Adipocyte (in vitro differentiated cells): ENCODE measurements around the gene SPINT2.

Experiments
- DNase-seq: peaks from one replicate; pipeline ENCODE4 v3.0.0-alpha.2; 2015; ENCODE audit warnings: low read depth
- H3K27me3 ChIP-seq: replicated peaks from 2 replicates; pipeline ENCODE4 v1.7.0; 2013; ENCODE audit warnings: mild to moderate bottlenecking, low read length, moderate library complexity; ENCODE audit not compliant: control insufficient read depth, insufficient read depth
- H3K36me3 ChIP-seq: 2 replicates; pipeline ENCODE4 v1.7.0; 2013; ENCODE audit warnings: low read length, mild to moderate bottlenecking, moderate library complexity; ENCODE audit not compliant: control insufficient read depth, insufficient read depth, severe bottlenecking
- H3K4me1 ChIP-seq: 2 replicates; pipeline ENCODE4 v1.7.0; 2013; ENCODE audit warnings: mild to moderate bottlenecking, low read length, moderate library complexity; ENCODE audit not compliant: control insufficient read depth, insufficient read depth
- H3K4me3 ChIP-seq: 2 replicates; pipeline ENCODE4 v1.7.0; 2013; ENCODE audit warnings: mild to moderate bottlenecking, low read length, moderate library complexity
- H3K9ac ChIP-seq: 2 replicates; pipeline ENCODE4 v1.7.0; 2013; ENCODE audit warnings: mild to moderate bottlenecking, low read length, moderate library complexity
- H3K9me3 ChIP-seq: 2 replicates; pipeline ENCODE4 v1.7.0; 2013; ENCODE audit warnings: mild to moderate bottlenecking, low read length, moderate library complexity; ENCODE audit not compliant: control insufficient read depth

SPINT2 gene

DNA sequence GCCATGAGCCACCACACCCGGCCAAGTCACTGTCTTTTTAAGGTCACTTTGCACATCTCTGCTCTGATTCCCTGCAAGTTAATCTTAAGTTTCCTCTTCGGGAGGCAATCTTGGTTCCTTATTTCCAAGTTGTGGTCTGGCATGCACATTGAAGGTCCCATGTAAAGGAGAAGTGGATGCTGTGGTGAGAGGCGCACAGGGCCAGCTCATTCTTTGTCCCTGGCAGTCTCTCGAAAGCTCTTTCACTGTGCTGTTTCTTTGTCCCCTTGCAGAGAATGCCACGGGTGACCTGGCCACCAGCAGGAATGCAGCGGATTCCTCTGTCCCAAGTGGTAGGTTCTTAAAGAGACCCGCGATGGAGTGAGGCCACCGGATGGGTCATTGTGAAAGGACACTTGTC is 23.2 kb downstream of the SPINT2 start:
- H3K9me3 ChIP-seq: no peaks in the 10 kb centered on the region
- no peaks in the 10 kb centered on the region for H3K36me3 ChIP-seq
- no peak overlapping the region for H3K4me3 ChIP-seq
- no peaks in the 10 kb centered on the region for H3K27me3 ChIP-seq
- H3K4me1 ChIP-seq: peaks cover 15% of the 10 kb centered on the region
- H3K9ac ChIP-seq: no peak overlapping the region
- DNase-seq: no peak

DNA sequence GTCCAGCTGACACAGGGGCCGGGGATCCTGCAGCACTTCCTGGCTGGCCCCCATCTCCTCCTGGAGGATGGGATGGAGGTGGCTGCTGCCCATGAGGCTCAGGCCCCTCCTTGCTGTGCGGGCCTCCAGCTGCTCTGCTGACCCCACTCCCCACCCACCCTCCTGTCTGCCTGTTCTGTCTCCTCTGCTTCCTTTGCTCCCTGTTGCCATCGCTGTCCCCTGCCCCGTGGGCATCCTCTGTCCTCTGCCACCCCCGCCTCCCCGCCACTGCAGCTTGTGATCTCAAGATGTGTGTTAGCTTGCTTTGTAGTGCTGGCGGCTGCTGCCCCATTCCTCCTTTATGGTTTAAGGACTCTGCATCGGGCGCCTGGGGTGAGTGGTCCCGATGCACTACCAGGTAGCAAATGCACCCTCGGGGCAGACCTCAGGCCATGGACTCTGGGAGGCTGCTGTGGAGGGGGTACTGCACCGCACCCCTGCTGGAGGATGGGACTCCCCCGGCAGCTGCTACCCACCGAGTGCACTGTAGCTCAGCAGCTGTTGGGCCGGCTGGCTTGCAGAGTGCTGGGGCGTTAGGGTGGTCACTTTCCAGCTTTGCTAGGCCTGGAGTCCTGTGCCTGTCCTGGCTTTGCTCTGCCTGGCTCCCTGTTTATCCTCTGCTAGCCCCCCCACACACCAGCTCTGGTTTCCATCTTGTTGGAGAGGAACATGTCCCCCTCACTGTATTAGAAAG is 23.9 kb downstream of the SPINT2 start:
- no peak overlapping the region for H3K4me3 ChIP-seq
- no peaks in the 10 kb centered on the region for H3K9me3 ChIP-seq
- peaks cover 15% of the 10 kb centered on the region for H3K4me1 ChIP-seq
- H3K9ac ChIP-seq: no peak overlapping the region
- no peaks in the 10 kb centered on the region for H3K27me3 ChIP-seq
- no peak for DNase-seq
- no peaks in the 10 kb centered on the region for H3K36me3 ChIP-seq

DNA sequence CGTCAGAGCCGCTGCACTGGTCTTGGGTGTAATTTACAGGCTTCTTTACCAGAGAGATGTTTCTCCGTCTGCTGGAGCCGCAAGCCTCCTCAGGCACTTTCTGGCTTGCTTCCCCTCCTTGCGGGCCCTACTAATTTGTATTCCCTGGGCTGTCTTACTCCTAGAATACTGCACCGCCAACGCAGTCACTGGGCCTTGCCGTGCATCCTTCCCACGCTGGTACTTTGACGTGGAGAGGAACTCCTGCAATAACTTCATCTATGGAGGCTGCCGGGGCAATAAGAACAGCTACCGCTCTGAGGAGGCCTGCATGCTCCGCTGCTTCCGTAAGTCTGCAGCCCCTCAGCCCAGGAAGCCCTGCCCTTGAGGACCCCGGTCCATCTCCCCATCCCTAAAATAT is 25.6 kb downstream of the SPINT2 start:
- Histone ChIP-seq H3K9ac (no peak overlapping the region), H3K4me1 (peaks cover 15% of the 10 kb centered on the region), H3K9me3 (no peaks in the 10 kb centered on the region), H3K36me3 (no peaks in the 10 kb centered on the region), H3K27me3 (no peaks in the 10 kb centered on the region), H3K4me3 (no peak overlapping the region)
- no peak for DNase-seq

DNA sequence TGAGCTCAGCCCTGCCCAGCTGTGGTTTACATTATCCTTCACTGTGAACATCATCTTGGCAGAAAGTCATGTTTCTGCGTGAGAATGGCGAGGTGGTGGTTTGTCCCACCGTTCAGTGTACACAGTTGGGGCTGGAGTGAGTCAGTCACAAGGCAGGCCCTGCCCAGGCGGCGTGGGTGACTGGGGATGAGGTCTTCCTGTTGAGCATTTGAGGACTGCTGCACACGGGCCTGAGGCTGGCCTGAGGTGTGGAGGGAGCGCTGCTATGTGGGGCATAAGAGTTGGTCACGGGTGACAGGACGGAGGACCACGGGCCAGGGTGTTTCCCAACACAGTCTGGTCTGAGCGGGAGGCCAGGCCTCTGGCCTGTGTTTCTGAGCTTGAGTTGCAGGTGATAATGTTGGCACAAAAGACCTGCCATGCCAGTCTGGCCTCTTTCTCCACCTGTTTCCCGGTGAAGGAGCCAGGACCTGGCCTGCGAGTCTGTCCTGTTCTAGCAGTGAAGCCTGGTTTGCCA is 26.3 kb downstream of the SPINT2 start:
- Histone ChIP-seq H3K4me1 (peaks cover 9% of the 10 kb centered on the region), H3K9ac (no peak overlapping the region), H3K4me3 (no peak overlapping the region), H3K9me3 (no peaks in the 10 kb centered on the region), H3K27me3 (no peaks in the 10 kb centered on the region), H3K36me3 (no peaks in the 10 kb centered on the region)
- peak; percentile 90 for DNase-seq

DNA sequence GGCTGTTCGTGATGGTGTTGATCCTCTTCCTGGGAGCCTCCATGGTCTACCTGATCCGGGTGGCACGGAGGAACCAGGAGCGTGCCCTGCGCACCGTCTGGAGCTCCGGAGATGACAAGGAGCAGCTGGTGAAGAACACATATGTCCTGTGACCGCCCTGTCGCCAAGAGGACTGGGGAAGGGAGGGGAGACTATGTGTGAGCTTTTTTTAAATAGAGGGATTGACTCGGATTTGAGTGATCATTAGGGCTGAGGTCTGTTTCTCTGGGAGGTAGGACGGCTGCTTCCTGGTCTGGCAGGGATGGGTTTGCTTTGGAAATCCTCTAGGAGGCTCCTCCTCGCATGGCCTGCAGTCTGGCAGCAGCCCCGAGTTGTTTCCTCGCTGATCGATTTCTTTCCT is 27.5 kb downstream of the SPINT2 start:
- DNase-seq: no peak
- Histone ChIP-seq H3K36me3 (no peaks in the 10 kb centered on the region), H3K4me3 (no peak overlapping the region), H3K4me1 (peaks cover 3% of the 10 kb centered on the region), H3K9ac (no peak overlapping the region), H3K9me3 (no peaks in the 10 kb centered on the region), H3K27me3 (no peaks in the 10 kb centered on the region)

DNA sequence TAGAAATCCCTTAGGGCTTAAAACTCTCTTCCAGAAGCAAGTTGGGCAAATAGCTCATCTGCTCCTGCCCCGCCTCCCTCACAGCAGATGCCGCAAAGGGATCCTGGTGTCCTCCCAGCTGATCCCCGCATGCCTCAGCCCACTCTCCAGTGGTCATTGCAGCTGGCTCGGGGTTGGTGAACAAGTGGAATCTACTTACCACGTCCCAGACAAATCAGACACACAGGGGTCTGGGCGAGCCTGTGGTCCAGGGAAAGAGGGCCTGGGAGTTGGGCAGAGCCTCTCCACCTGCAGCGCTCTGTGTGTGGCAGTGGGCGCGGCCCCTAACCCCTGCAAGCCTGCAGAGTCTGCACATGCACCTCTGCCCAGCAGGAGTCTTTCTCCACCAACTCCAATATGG is 28.9 kb downstream of the SPINT2 start:
- Histone ChIP-seq H3K27me3 (no peaks in the 10 kb centered on the region), H3K9ac (no peak overlapping the region), H3K4me1 (peaks cover 3% of the 10 kb centered on the region), H3K4me3 (no peak overlapping the region), H3K36me3 (no peaks in the 10 kb centered on the region), H3K9me3 (no peaks in the 10 kb centered on the region)
- no peak for DNase-seq

DNA sequence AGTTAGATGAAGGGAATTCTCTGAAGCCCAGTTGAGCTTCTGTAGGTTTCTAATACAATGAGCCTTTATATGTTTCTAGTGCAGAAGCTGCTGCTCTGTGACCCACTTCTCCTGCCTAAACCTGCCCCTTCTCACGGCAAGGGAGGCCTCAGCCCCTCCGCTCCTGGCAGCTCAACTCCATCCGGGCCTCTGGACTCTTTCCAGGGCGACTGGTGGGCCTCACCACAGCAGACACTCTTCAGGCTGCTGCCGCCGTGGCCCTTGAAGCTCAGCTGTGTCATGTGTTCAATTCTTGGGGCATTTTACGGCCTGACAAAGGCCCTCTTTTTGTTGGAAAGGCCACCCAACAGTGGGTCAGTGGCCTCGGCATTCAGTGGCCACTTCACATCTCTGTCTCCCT is 29.7 kb downstream of the SPINT2 start:
- Histone ChIP-seq H3K36me3 (no peaks in the 10 kb centered on the region), H3K9me3 (no peaks in the 10 kb centered on the region), H3K4me3 (no peak overlapping the region), H3K4me1 (peaks cover 6% of the 10 kb centered on the region), H3K9ac (no peak overlapping the region), H3K27me3 (no peaks in the 10 kb centered on the region)
- DNase-seq: no peak

DNA sequence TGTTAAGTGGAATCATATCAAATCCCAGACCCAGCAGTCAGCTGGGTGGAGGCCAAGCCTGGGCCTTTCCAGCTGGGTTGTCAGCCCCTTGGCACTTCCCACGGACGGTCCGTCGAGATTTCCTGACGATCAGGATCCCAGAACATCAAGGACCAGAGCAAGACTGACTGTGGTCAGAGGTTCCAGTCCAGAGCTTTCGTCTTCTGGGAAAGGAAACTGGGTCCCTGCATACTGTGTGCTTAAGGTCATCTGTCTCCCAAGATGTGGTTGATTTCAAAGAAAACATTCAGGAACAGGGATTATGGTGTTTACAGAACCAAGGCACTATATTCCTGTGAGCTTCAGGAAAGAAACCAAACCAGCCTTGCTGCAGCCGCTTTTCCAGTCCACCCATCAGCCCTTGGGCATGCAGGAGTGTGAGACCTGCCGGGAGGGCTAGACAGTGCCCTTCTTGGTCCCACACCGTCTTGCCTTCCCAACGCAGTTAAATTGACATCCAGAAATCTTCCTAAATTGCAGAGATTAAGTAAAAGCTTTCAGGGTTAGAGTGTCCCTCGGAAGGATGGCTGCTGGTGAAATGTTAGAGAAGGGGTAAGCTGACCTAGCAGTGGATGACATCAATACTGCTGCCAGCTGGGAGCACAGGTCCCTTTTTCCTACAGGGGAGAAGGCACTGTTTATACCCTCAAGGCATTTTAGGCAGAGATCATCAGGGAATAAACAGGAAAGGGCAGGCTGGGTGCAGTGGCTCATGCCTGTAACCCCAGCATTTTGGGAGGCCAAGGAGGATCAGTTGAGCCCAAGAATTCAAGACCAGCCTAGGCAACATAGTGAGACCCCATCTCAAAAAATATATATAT is 34.7 kb downstream of the SPINT2 start:
- Histone ChIP-seq H3K27me3 (no peaks in the 10 kb centered on the region), H3K4me1 (peaks cover 10% of the 10 kb centered on the region), H3K36me3 (no peaks in the 10 kb centered on the region), H3K4me3 (no peak overlapping the region), H3K9me3 (no peaks in the 10 kb centered on the region), H3K9ac (no peak overlapping the region)
- DNase-seq: peak; percentile 44

DNA sequence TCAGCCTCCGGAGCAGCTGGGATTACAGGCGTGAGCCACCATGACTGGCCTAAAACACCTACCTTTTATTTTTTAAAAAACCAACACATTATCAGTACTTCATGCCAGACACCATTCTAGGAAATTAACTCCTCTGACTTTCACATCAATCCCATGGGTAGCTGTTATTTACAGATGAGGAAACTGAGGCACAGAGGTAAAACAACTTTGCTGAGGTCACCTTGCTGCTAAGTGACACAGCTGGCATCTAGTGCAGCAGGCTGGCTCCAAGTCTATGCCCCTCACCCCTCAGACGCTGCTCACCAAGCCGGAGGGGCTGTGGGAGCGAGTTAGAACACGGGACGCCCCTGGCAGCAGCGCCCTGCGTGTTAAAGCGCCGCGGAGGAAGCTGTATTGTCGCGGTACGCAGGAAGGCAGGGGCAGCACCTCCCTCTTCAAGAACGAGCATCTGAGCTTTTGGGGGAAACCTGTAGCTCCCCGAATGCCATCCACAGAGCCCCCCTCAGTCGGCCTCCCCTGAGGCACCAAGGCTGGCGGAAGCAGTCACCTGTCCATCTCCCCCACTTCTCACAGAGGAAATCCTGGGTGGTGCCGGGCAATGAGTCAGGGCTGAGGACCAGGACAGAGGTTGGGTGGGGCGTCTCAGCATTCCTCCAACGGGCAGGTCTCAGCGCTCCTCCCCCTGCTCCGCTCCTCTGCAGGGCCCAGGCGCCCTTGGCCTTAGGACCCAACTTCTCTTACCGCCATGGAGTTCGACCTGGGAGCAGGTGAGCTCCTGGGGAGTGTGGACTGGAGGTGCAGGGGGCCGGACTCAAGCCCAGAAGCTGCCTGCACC is 39.4 kb downstream of the SPINT2 start, which contains the start of gene C19orf33:
Gene C19orf33, plus strand, starts transcription at position 735 of the 835 bp plus-strand sequence. Its CDS starts 11 bp downstream, at position 746.
- Histone ChIP-seq H3K36me3 (peaks cover 20% of the 10 kb centered on the region), H3K4me3 (no peak within 1 kb of the TSS), H3K9me3 (no peaks in the 10 kb centered on the region), H3K4me1 (peaks cover 10% of the 10 kb centered on the region), H3K27me3 (no peaks in the 10 kb centered on the region), H3K9ac (no peak within 1 kb of the TSS)
- no peak for DNase-seq

DNA sequence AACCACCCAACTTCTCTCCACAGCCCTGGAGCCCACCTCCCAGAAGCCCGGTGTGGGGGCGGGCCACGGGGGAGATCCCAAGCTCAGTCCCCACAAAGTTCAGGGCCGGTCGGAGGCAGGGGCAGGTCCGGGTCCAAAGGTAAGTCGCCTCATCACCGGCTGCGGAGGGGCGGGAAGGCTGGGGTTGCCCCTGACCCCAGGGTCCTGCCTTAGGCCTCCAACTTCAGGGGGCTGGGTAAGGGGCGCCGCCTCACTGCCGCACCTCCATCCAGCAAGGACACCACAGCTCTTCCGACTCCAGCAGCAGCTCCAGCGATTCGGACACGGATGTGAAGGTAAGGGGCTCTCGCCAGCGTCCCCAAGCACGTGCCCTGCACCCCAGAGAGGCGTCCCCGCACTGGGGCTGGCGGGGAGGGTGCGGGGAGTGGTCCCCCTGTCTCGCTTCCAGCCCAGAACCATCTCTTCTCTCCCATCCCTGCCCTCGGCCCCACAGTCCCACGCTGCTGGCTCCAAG is 40.0 kb downstream of the SPINT2 start:
- no peaks in the 10 kb centered on the region for H3K9me3 ChIP-seq
- H3K36me3 ChIP-seq: peaks cover 20% of the 10 kb centered on the region
- H3K9ac ChIP-seq: no peak overlapping the region
- no peak overlapping the region for H3K4me3 ChIP-seq
- DNase-seq: no peak
- H3K4me1 ChIP-seq: peaks cover 5% of the 10 kb centered on the region
- no peaks in the 10 kb centered on the region for H3K27me3 ChIP-seq
